Endometrial microvascular endothelial cells (primary cell): ENCODE results near the gene LYPD6B. TPM values are rescaled to one million over a fixed set of nuclear protein-coding genes. Genes with fewer than 3 reads are reported as not detected.

Source experiments
- in situ Hi-C: cut with HindIII; loops from 2 replicates; pipeline ENCODE4 v1.10.0; 2017; ENCODE audit warnings: low sequenced_read_pairs, low pct_unique_long_range_greater_than_20kb; ENCODE audit errors: inconsistent ontology term
- total RNA-seq: library from RNA; depleted of rRNA; stranded (reverse); fragments of >200 nt; gene quantifications from one replicate; pipeline ENCODE4 v1.2.3, GENCODE V29; 2015; ENCODE audit errors: inconsistent ontology term

The LYPD6B gene
- total RNA-seq, 1 donor from 2014 or later = not detected

GRCh38 chr2:149064856-149065630 is 26.5 kb downstream of the LYPD6B start:
- in situ Hi-C loops = no loop called here

GRCh38 chr2:149068225-149068995 is 29.9 kb downstream of the LYPD6B start:
- in situ Hi-C loops = no loop called here

- in situ Hi-C loops = no loop called here
Measured at GRCh38 chr2:149068996-149069888, 30.7 kb downstream of the LYPD6B start.

- in situ Hi-C loops = no loop called here
Measured at GRCh38 chr2:149070681-149071320, 32.3 kb downstream of the LYPD6B start.

GRCh38 chr2:149075105-149075504 is 36.6 kb downstream of the LYPD6B start:
- in situ Hi-C loops = no loop called here

GRCh38 chr2:149075853-149076252 is 37.4 kb downstream of the LYPD6B start:
- in situ Hi-C loops = no loop called here

GRCh38 chr2:149076863-149077412 is 38.4 kb downstream of the LYPD6B start:
- in situ Hi-C loops = no loop called here

- in situ Hi-C loops = no loop called here
Measured at GRCh38 chr2:149077861-149078260, 39.4 kb downstream of the LYPD6B start.

- in situ Hi-C loops = no loop called here
Measured at GRCh38 chr2:149080099-149080498, 41.6 kb downstream of the LYPD6B start.

GRCh38 chr2:149080971-149081370 is 42.5 kb downstream of the LYPD6B start:
- in situ Hi-C loops = no loop called here

- in situ Hi-C loops = no loop called here
Measured at GRCh38 chr2:149082079-149082478, 43.6 kb downstream of the LYPD6B start.

GRCh38 chr2:149082735-149083134 is 44.2 kb downstream of the LYPD6B start:
- in situ Hi-C loops = no loop called here

- in situ Hi-C loops = no loop called here
Measured at GRCh38 chr2:149084924-149085795, 46.7 kb downstream of the LYPD6B start.

GRCh38 chr2:149087751-149088150 is 49.3 kb downstream of the LYPD6B start:
- in situ Hi-C loops = no loop called here

GRCh38 chr2:149089068-149089467 is 50.6 kb downstream of the LYPD6B start:
- in situ Hi-C loops = no loop called here

- in situ Hi-C loops = no loop called here
Measured at GRCh38 chr2:149090706-149091105, 52.2 kb downstream of the LYPD6B start.

GRCh38 chr2:149093579-149093978 is 55.1 kb downstream of the LYPD6B start:
- in situ Hi-C loops = no loop called here
